HCT116 (cell line): Measurements from ENCODE around the gene C10orf90.

Source experiments
- ATF3 ChIP-seq: IDR thresholded peaks from 2 replicates; pipeline ENCODE4 v1.6.1; 2012
- CEBPB ChIP-seq: IDR thresholded peaks from 2 replicates; pipeline ENCODE4 v1.6.1; 2012; ENCODE audit warnings: low read depth
- CTCF ChIP-seq, 3 experiments: fragments of 200-600 bp in 1 of 3; sonication (generic) in 1 of 3; IDR thresholded peaks in 2 of 3; conservative IDR thresholded peaks in 1 of 3; 2 replicates each; pipeline ENCODE4 v1.5.1; 2012 to 2017; ENCODE audit warnings: low read depth in 2 of 3, low read length in 2 of 3, antibody characterized with exemption in 1 of 3, borderline replicate concordance in 1 of 3, control low read depth in 1 of 3, mild to moderate bottlenecking in 1 of 3, mixed read lengths in 1 of 3, mixed run types in 1 of 3, moderate library complexity in 1 of 3; ENCODE audit not compliant: insufficient read depth in 1 of 3
- EGR1 ChIP-seq: IDR thresholded peaks from 2 replicates; pipeline ENCODE4 v1.6.1; 2012; ENCODE audit warnings: low read depth
- EZH2 ChIP-seq: fragments of 200-600 bp; sonication (generic); IDR thresholded peaks from 2 replicates; pipeline ENCODE4 v1.6.1; 2017; ENCODE audit warnings: antibody characterized with exemption, mixed run types
- EZH2phosphoT487 ChIP-seq: fragments of 200-600 bp; IDR thresholded peaks from 2 replicates; pipeline ENCODE4 v1.6.1; 2018; ENCODE audit warnings: antibody characterized with exemption, borderline replicate concordance
- POLR2A ChIP-seq: IDR thresholded peaks from 2 replicates; pipeline ENCODE4 v1.7.0; 2011; ENCODE audit warnings: borderline replicate concordance; ENCODE audit not compliant: insufficient read depth, insufficient read length; ENCODE audit errors: extremely low read depth
- POLR2AphosphoS5 ChIP-seq: IDR thresholded peaks from 2 replicates; pipeline ENCODE4 v1.6.1; 2011; ENCODE audit warnings: mild to moderate bottlenecking, low read depth, low read length, moderate library complexity
- RAD21 ChIP-seq: IDR thresholded peaks from 2 replicates; pipeline ENCODE4 v1.6.1; 2012; ENCODE audit warnings: low read depth, mild to moderate bottlenecking
- SIN3A ChIP-seq: IDR thresholded peaks from 2 replicates; pipeline ENCODE4 v1.6.1; 2012; ENCODE audit warnings: low read depth
- SP1 ChIP-seq: IDR thresholded peaks from 2 replicates; pipeline ENCODE4 v1.6.1; 2012; ENCODE audit warnings: low read depth
- ZNF274 ChIP-seq: fragments of 200-500 bp; sonication (Bioruptor generic); IDR thresholded peaks from 2 replicates; pipeline ENCODE4 v1.6.1; 2014; ENCODE audit warnings: mild to moderate bottlenecking, low read depth, low read length, inconsistent platforms

GRCh38 chr10:126392068-126392467 is 278.4 kb downstream of the C10orf90 start:
- TF ChIP-seq POLR2A (no peak), CTCF (IDR thresholded peaks at IDR 0.05 in 2 of 3, conservative IDR thresholded peaks at IDR 0.05 in 1 of 3; ENCODE audit: borderline replicate concordance in 1 of 3, insufficient read depth in 1 of 3, low read depth in 2 of 3, low read length in 2 of 3) (no peak), SIN3A (no peak), EGR1 (no peak), ZNF274 (no peak), EZH2 (no peak), CEBPB (no peak), EZH2phosphoT487 (no peak), RAD21 (no peak), SP1 (no peak), ATF3 (no peak), POLR2AphosphoS5 (no peak)
